ENCODE data around the gene ADAMTS17.

GRCh38 chr15:100236981-100237720 lies 104.6 kb downstream of the ADAMTS17 start:
- TF ChIP-seq ZSCAN20 (CRISPR knock-in tag; IDR thresholded peaks at IDR 0.05) = no peak
- no peak for TF ChIP-seq CTCF (IDR thresholded peaks at IDR 0.05)
- no peak for TF ChIP-seq REST (IDR thresholded peaks at IDR 0.05)
- TF ChIP-seq CBX2 (IDR thresholded peaks at IDR 0.05; ENCODE audit: borderline replicate concordance, low read depth) = no peak
- no peak for TF ChIP-seq JUNB (IDR thresholded peaks at IDR 0.05)
- no peak for TF ChIP-seq MYC (IDR thresholded peaks at IDR 0.05; ENCODE audit: borderline replicate concordance, low read length)
- TF ChIP-seq, protein P1, sequence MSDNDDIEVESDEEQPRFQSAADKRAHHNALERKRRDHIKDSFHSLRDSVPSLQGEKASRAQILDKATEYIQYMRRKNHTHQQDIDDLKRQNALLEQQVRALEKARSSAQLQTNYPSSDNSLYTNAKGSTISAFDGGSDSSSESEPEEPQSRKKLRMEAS (IDR thresholded peaks at IDR 0.05) = no peak
- TF ChIP-seq POLR2AphosphoS2 (conservative IDR thresholded peaks at IDR 0.05; ENCODE audit: low read length) = no peak
- no peak for TF ChIP-seq RFX5 (IDR thresholded peaks at IDR 0.05)

Measured in A549 (cell line).